Ovary (tissue), 3 donors: ENCODE measurements around the gene OSBPL3.

ENCODE experiments used
- EP300 ChIP-seq: sonication (generic); formaldehyde crosslinking; IDR thresholded peaks from one replicate; pipeline ENCODE4 v1.6.1; 2017; ENCODE audit warnings: antibody characterized with exemption
- POLR2A ChIP-seq: fragments of 450-650 bp; IDR thresholded peaks from one replicate; pipeline ENCODE4 v1.6.1; 2017; ENCODE audit warnings: antibody characterized with exemption, mild to moderate bottlenecking, moderate library complexity
- TF ChIP-seq, protein P1 (sequence below), 3 donors: fragments of 450-650 bp in 2 of 3; fragments of 200-600 bp in 1 of 3; IDR thresholded peaks; one replicate each; pipeline versions ENCODE4 v1.5.1 to v1.8.0; 2016 to 2022; ENCODE audit warnings: antibody characterized with exemption in 3 of 3, mild to moderate bottlenecking in 1 of 3
- donor health status: DM: no; HTN: no; CAD: no.

DNA sequence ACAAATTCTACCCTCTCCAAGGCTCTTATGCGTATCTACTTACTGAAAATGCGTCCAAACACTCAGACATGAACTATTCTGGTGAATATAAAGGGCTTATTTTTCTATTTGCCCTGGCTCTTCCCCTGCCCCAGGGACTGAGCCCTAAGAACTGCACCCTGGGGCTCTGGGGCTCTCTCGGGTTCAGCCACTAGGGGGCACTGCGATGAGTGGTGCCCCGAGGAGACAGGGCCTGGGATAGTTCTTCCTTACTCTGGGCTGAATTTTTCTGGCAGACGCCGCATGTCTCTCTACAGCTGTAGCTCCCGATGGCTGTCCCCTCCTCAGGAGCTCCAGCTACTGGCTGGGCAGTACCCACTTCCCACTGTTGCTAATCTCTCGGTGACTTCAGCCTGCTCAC lies 191.9 kb downstream of the OSBPL3 start:
- TF ChIP-seq, protein P1, sequence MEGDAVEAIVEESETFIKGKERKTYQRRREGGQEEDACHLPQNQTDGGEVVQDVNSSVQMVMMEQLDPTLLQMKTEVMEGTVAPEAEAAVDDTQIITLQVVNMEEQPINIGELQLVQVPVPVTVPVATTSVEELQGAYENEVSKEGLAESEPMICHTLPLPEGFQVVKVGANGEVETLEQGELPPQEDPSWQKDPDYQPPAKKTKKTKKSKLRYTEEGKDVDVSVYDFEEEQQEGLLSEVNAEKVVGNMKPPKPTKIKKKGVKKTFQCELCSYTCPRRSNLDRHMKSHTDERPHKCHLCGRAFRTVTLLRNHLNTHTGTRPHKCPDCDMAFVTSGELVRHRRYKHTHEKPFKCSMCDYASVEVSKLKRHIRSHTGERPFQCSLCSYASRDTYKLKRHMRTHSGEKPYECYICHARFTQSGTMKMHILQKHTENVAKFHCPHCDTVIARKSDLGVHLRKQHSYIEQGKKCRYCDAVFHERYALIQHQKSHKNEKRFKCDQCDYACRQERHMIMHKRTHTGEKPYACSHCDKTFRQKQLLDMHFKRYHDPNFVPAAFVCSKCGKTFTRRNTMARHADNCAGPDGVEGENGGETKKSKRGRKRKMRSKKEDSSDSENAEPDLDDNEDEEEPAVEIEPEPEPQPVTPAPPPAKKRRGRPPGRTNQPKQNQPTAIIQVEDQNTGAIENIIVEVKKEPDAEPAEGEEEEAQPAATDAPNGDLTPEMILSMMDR (IDR thresholded peaks at IDR 0.05) = no peak
- TF ChIP-seq EP300 (no peak), POLR2A (no peak)
